ENCODE measurements around the gene HSPB3.
"Not testable (repeated sequence)": the region's sequence is repeated elsewhere in the genome, so short reads cannot be mapped to it uniquely, and the experiment has no call there.

Gene HSPB3

DNA sequence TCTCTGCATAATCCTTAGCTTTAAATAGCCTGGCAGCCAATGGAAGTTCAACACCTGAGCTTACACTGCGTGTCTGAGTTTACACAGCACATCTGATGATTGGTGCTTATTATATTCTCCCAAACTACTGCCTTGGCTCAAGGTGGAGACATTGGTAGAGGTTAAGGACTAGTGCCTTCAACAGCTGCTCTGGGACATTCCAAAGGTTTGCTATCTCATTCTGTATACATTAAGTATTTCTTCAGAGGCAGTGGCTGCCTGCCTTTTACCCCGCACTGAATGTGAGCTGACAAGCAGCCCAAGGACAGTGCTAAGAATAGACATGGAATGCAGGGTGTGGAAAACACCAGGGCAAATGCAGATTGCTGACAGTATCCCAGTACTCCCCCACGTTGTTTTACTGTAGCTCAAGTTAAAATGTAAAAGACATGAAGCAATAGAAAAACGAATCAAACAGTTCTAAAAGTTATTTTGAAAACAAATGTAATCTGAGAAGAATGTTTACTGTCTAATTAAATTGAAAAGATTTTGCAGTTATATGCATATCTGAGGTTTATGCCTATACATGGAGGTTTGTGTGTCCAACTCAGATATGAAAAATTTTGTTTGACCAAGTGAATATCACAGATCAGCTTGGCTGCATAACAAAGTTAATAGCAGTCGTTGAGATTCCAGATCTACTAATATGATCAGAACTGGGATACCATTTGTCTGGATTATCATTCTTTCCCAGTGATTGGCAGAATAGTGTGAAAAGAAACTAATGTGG, 1.8 kb downstream of the HSPB3 start:
- DNase-seq = no peak

DNA sequence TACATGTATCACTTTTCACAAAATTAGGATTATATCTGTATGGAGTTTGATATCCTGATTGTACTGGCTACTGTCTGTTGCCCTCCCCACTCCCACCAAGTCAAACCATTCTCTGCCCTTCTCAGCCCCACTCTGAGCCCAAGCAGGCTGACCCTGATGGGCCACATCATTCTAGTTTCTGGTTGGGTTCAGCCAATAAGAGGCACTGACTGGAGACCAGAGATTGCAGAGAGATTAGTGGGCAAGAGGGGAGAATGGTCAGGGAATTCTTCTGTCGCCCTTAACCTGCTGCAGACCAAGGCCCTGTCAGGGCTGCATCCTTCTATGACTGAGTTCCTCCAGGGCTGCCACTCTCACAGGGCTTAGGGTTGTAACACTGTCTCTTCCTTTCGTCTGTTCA, 2.7 kb downstream of the HSPB3 start:
- no peak for DNase-seq

DNA sequence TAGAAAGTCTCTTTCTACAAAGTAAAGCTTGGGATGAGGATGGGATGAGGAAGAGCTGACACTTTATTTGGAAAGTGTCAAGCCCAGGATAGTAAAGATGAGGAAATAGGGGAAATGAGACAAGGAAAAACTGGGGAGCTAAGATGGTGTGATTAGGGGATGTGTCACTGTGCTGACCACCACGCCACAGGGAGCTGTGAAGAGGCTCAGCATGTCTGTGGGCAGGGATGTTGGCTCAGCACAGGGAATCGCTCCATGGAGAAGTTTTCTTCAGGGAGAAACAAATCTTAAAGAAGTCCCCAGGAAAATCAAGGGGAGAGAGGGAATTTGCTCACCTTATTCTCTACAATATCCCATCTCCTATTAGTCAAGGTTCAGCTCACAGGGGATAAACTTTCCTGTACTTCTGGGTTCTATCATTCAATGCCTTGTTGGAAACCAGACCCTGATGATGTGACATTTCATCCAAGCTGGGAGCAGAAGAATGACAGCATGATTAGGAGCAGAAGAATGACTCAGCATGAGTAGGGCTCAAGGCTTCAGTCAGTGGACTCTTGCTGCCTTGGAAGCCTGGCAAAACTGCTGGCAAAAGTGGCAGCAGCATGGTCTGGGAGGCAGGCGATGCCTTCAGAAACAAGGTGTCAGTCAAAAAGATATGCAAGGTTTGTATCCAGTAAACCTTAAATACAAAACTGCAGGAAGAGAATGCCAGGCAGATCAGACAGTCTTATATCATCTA, 4.9 kb downstream of the HSPB3 start:
- DNase-seq = no peak

DNA sequence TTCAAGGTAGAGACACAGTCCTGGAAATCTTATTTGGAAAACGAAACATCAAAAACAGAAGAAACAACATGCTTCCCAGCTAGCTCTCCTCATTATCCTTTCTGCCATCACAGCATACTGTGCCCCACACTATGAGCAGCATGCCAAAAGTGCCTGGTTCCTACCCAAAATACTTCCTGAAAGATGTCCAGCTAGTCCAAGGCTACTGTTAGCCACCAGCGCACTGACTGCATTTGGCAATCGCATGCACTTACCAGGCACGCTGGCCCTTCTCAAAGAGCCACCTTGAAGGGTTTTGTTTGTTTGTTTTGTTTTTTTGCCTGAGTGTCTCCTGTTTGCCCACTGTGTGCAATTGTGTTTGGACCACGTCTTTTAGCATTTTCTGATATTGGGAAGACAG, 6.8 kb downstream of the HSPB3 start:
- no peak for DNase-seq

DNA sequence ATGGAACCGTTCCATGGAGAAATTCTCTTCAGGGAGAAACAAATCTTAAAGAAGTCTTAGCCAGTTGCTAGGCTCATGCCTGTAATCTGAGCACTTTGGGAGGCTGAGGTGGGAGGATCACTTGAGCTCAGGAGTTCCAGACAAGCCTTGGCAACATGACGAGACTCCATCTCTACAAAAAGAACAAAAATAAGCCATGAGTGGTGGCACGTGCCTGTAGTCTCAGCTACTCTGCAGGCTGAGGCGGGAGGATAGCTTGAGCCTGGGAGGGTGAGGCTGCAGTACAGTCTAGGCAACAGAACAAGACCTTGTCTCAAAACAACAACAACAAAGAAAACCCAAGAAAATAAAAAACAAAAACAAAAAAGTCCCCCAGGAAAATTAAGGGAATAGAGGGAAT, 8.2 kb downstream of the HSPB3 start:
- DNase-seq = no peak

DNA sequence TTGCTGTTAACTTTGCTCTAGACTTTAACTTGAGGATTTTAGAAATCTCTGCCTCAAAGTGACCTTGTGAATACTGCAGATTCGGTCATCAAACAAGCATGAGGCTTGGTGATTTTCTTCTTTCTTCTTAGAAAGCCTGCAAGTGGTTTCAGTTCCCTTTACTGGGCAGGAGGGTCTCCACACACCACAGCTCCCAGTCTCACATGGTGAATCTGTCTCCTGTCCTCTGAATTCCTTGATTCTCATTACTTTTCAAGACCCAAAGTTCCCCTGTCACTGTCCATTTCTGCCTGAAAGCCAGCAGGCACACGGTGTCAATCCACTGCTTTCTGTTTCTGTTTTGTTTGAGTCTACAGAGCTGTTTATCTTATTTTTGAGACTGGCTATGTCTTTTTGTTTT, 14.1 kb downstream of the HSPB3 start:
- no peak for DNase-seq

DNA sequence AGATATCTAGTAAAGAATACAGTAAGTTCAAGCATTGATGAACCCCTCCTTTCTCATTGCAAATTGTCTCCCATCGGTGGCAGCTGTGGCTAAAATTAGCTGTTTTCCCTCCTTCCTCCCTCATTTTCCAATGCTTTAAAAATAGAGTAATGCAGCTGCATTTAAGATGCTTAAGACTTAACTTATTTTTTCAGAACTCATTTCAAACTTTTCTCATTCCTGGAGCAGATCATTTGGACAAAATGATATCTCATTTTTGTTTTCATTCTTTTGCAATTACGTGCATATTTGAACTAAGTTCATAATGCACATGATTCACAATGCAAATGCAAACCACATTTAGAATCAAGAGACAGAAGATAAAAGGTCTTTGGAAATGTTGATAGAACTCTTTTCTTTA, 14.6 kb downstream of the HSPB3 start:
- no peak for DNase-seq

DNA sequence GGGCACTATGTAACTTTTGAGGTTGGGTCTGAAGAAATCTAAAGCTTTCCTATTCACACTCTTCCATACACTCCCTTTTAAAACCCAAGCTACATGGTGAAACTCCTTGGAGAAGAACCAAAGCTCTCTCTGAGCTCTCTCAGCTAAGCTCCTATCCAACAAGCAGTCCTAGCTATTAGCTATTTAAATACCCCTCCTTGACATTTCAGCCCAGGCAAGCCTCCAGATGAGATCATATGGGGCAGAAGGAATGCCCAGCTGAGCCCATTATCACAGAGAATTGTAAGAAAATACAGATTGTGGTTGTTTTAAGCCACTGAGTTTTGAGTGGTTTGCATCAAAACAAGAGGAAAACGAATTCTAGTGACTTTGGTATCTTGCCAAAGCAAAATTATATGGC, 15.2 kb downstream of the HSPB3 start:
- no peak for DNase-seq

DNA sequence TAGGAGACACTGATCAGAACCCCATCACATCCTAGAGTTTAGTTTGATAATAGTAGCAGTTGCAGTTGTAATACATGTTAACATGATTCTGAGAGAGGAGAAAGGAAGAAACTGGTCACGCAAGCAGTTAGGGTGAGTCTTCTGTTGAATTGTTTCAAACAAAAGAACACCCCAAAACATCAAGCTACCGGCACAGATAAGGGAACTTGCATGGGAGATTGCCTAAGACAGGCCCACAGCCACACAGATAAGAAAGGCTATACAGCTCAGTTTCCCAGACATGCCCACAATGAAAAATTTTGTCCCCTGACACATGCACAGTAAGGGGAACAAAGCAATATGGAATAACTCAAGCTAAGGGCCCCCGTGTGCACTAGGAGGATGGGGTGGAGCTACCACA, 15.9 kb downstream of the HSPB3 start:
- no peak for DNase-seq

DNA sequence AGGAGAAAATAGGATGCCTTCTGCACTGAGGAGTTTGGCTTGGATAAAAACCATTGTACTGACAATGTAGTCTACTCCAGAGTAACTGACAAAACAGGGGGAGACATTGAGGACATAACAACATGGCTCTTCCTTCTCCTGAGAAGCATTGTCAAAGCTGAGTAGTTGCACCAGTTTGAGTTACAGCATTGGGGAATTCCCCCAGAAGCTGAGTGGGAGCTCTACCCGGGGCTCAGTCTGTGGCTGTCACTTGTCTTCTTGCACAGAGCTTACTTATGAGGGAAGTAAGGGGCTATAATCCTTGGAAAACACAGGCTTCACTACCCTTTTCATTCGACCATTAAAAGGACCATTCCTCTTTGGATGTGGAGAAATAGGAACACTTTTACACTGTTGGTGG, 21.2 kb downstream of the HSPB3 start:
- no peak for DNase-seq

DNA sequence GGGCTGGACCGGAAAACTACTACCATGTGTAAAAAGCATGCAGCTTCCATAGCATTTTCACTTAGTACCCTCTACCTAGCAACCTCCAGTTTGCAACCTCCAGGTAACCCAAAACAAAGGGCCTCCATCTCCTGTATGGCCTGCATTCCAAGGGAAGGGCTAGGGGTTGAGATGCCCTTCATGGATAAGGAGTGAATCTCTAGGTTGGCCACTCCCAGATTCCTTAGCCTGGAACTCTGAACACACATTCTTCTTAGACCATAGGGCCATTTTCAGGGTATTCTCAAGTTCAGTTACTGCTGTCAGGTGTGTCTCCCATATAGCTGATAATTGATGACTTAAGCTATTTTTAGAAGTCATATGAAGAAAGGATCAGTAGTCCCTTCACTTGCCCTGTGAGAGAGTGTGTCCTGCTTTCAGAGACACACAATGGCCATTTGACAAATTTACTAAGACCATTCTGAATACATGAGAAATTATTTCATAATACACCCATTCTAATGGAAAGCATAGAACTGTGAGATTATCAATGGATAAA, 22.5 kb downstream of the HSPB3 start:
- DNase-seq = no peak

DNA sequence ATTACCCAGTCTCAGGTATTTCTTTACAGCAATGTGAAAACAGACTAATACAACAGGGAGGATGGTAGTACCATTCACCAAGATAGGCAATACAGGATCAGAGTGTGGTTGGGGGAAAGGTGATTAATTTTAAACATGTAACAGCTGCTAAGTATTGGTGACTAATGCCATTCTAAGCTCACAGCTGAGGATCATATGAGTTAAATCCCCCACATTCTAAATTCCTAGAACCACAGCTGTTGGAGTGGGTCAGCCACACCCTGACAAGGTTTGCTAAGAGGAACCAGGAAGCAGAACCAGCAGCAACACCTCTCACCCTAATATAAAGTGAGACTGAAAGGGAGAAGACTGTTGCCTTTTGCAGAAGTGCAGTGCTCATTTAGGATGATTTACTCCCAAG, 24.8 kb downstream of the HSPB3 start:
- no peak for DNase-seq

DNA sequence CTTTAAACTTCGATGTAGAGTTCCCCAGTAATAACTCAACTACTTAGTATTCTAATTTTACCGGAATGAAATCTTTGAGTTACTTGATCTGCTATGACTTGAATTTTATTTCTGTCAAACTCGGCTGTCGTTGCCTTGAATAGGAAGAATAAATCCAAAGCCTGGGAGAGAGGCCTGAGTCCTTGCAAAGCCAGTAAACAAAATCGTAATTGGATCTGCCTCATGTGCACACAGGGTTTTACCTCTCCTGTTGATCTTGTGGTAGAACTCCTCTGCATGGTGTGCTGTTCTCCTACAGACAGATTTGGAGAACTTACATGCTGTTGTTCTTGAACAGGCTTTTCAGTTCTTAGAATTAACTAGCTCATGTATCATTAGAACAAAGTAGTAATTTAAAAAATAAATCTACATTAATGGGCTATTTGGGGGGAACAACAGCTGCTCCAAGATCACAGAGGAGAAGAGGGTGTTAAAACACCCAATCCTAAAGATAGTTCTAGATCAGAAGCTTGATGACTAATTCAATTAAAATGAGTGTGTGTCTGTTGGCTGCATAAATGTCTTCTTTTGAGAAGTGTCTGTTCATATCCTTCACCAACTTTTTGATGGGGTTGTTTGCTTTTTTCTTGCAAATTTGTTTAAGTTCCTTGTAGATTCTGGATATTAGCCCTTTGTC, 28.9 kb downstream of the HSPB3 start:
- DNase-seq = no peak

DNA sequence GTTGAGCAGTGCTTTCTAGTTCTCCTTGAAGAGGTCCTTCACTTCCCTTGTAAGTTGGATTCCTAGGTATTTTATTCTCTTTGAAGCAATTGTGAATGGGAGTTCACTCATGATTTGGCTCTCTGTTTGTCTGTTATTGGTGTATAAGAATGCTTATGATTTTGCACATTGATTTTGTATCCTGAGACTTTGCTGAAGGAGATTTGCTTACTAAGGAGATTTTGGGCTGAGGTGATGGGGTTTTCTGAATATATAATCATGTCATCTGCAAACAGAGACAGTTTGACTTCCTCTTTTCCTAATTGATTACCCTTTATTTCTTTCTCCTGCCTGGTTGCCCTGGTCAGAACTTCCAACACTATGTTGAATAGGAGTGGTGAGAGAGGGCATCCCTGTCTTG, 30.2 kb downstream of the HSPB3 start:
- DNase-seq = not testable (repeated sequence)

DNA sequence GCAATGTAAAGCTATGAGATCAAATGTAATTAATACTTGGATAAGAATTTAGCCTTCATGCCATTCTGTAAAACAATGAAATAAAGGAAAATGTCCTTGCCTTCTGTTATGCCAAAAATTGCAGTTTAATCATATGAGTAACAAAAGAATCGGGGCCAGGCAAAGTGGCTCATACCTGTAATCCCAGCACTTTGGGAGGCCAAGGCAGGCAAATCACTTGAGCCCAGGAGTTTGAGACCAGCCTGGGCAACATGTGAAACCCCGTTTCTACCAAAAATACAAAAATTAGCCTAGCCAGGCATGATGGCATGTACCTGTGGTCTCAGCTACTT, 34.1 kb downstream of the HSPB3 start:
- DNase-seq = not testable (repeated sequence)

DNA sequence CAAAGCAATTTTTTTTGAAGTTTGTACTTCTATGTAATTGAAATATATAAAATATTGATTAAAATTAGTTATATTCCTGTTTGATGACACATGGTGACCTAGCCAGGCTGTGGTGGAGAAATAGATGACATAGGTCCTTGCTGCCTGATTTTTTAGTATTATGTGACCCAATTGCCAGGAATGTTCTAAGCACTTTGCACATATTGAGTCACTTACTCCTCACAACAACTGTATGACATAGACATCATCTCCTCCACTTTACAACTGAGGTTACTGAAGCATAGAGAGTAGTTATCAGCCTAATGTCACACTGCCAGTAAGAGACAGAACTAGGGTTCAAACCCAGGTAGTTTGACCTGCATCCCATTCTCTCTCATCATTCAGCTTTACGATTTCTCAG, 35.8 kb downstream of the HSPB3 start:
- DNase-seq = no peak

DNA sequence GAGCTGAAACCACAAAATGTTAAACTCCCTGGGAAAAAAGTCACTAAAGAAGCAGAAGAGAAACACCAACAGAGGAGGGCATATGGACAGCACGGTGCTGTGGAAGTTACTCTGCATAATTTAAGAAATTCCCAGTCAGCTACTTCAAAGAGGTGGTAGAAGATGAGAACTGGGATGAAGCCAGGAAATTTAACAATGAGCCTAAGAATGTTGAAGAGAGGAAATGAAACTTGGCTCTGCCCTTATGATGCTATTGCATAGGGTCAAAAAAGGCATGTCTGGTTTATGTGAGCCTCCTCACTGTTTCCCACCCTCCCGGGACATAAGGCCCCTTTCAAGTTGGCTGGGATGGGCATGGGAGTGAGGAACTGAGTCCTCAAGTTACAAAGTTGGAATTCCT, 36.7 kb downstream of the HSPB3 start:
- no peak for DNase-seq

DNA sequence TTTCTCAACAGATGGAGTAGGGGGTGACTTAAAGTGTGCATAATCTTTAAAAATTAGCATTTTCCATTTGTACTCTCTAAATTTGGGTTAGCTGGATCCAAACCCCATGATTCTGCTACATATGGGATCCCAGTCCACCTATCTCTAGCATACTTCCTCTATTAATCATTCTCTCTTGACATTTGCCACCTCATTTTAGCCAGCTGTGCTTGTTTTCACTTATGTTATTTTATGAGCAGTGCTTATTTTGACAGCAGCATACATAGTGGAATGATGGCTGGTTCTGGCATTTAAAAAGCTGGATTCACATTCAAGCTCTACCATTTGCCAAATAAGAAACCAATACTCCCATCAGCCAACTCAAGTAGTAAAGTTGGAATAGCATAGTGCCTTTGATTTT, 39.5 kb downstream of the HSPB3 start:
- DNase-seq = no peak
